HPDE6-E6E7 (cell line): Measurements from ENCODE around the gene TSC1.

Experiments
- DNase-seq: peaks from one replicate; pipeline ENCODE4 v3.0.0; 2011; ENCODE audit warnings: missing footprints; ENCODE audit errors: extremely low spot score

Gene TSC1

GRCh38 chr9:132888151-132888550 lies 56.3 kb downstream of the TSC1 start:
- no peak for DNase-seq

GRCh38 chr9:132887181-132888120 lies 57.0 kb downstream of the TSC1 start:
- DNase-seq = no peak

GRCh38 chr9:132886334-132886725 lies 58.1 kb downstream of the TSC1 start:
- DNase-seq = no peak

- DNase-seq = no peak
Observed at GRCh38 chr9:132885720-132886333, 58.6 kb downstream of the TSC1 start.

GRCh38 chr9:132883349-132884294 lies 60.8 kb downstream of the TSC1 start:
- DNase-seq = no peak

GRCh38 chr9:132882616-132883015 lies 61.8 kb downstream of the TSC1 start:
- no peak for DNase-seq

GRCh38 chr9:132881826-132882225 lies 62.6 kb downstream of the TSC1 start:
- DNase-seq = no peak

- DNase-seq = peak; percentile 11
Observed at GRCh38 chr9:132880324-132880661, 64.1 kb downstream of the TSC1 start.

GRCh38 chr9:132879457-132880323 lies 64.7 kb downstream of the TSC1 start:
- no peak for DNase-seq

GRCh38 chr9:132878695-132879456 lies 65.5 kb downstream of the TSC1 start, which contains the start of gene SPACA9:
Gene SPACA9 (plus strand): TSS chr9:132878898. CDS start chr9:132883948, 5,050 bp downstream.
- peak; percentile 37 for DNase-seq

- peak; percentile 79 for DNase-seq
Observed at GRCh38 chr9:132877824-132878694, 66.4 kb downstream of the TSC1 start, which contains the start of gene AK8. Gene AK8 (minus strand): TSS chr9:132878284. CDS start chr9:132878255, 29 bp downstream.

GRCh38 chr9:132877458-132877823 lies 67.0 kb downstream of the TSC1 start:
- no peak for DNase-seq

- no peak for DNase-seq
Observed at GRCh38 chr9:132876849-132877248, 67.6 kb downstream of the TSC1 start.

GRCh38 chr9:132875159-132875558 lies 69.3 kb downstream of the TSC1 start:
- DNase-seq = no peak

- DNase-seq = no peak
Observed at GRCh38 chr9:132873403-132873802, 71.0 kb downstream of the TSC1 start.

- no peak for DNase-seq
Observed at GRCh38 chr9:132869266-132869665, 75.2 kb downstream of the TSC1 start.

GRCh38 chr9:132866898-132867297 lies 77.5 kb downstream of the TSC1 start:
- no peak for DNase-seq

- DNase-seq = no peak
Observed at GRCh38 chr9:132864691-132865090, 79.7 kb downstream of the TSC1 start.

- DNase-seq = no peak
Observed at GRCh38 chr9:132864277-132864676, 80.1 kb downstream of the TSC1 start.
